Measurements from ENCODE around the gene TTLL9.

DNA sequence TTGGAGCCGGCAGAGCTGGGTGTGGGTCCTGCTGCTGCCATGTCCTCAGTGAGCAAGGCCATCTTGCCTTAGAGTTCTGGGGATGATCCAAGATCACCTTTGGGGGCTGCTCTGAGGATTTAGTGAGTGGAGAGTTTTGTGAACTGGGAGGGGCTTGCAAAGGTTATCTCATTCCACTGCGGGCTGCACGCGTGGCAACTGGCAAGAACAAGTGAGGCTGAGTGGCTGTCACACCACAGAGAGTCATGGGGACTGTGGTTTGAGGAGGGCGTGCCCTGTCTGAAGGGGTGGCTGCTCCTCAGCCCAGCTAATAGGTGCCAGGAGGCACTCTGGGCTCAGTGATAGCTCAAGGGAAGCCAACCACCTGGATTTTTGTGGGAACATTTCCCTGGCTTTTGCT is 37.6 kb downstream of the TTLL9 start:
- TF ChIP-seq, protein P1, sequence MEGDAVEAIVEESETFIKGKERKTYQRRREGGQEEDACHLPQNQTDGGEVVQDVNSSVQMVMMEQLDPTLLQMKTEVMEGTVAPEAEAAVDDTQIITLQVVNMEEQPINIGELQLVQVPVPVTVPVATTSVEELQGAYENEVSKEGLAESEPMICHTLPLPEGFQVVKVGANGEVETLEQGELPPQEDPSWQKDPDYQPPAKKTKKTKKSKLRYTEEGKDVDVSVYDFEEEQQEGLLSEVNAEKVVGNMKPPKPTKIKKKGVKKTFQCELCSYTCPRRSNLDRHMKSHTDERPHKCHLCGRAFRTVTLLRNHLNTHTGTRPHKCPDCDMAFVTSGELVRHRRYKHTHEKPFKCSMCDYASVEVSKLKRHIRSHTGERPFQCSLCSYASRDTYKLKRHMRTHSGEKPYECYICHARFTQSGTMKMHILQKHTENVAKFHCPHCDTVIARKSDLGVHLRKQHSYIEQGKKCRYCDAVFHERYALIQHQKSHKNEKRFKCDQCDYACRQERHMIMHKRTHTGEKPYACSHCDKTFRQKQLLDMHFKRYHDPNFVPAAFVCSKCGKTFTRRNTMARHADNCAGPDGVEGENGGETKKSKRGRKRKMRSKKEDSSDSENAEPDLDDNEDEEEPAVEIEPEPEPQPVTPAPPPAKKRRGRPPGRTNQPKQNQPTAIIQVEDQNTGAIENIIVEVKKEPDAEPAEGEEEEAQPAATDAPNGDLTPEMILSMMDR (conservative IDR thresholded peaks at IDR 0.05; ENCODE audit: low read depth, low read length) = no peak
- no peak for TF ChIP-seq EZH2 (IDR thresholded peaks at IDR 0.05; ENCODE audit: borderline replicate concordance, low read depth, low read length, poor library complexity, severe bottlenecking)
